Psoas muscle (tissue), 8 donors: ENCODE data around the gene SDC1. TPM values are rescaled to one million over a fixed set of nuclear protein-coding genes. Genes with fewer than 3 reads are reported as not detected.

Experiments used
- ATAC-seq, 4 donors: fragments of 200-7000 bp; cut with Tn5 transposase; one replicate each; pipeline ENCODE4 v1.9.1; 2020; ENCODE audit warnings: moderate library complexity in 3 of 4, mild to moderate bottlenecking in 2 of 4
- DNase-seq, 2 donors: peaks; one replicate each; pipeline ENCODE4 v3.0.0-alpha.2; 2020
- H3K27ac ChIP-seq: fragments of 200-600 bp; one replicate; pipeline ENCODE4 v1.8.0; 2022
- H3K27me3 ChIP-seq, 3 donors: fragments of 200-600 bp in 1 of 3; one replicate each; pipeline versions ENCODE4 v1.6.1 to v1.8.0; 2013 to 2022; ENCODE audit warnings: low read length in 2 of 3, mild to moderate bottlenecking in 2 of 3, moderate library complexity in 1 of 3; ENCODE audit not compliant: insufficient read depth in 3 of 3
- H3K36me3 ChIP-seq, 2 donors: fragments of 200-600 bp in 1 of 2; one replicate each; pipeline versions ENCODE4 v1.6.1 to v1.8.0; 2013 to 2022; ENCODE audit warnings: low read depth in 1 of 2, mild to moderate bottlenecking in 1 of 2, moderate library complexity in 1 of 2; ENCODE audit not compliant: insufficient read depth in 1 of 2
- H3K4me1 ChIP-seq: fragments of 200-600 bp; one replicate; pipeline ENCODE4 v1.8.0; 2022
- H3K4me3 ChIP-seq: fragments of 200-600 bp; one replicate; pipeline ENCODE4 v1.8.0; 2022; ENCODE audit warnings: mild to moderate bottlenecking
- H3K9me3 ChIP-seq: fragments of 200-600 bp; one replicate; pipeline ENCODE4 v1.8.0; 2022
- CTCF ChIP-seq: fragments of 200-600 bp; IDR thresholded peaks from one replicate; pipeline ENCODE4 v1.8.0; 2022; ENCODE audit warnings: antibody characterized with exemption
- WGBS, 3 donors: extraction: QIAGEN DNeasy Blood & Tissue Kit; methylation state at CpG; one replicate each; pipeline versions ENCODE4 v1.1.6 to v1.1.7; 2013; 5-methylcytosine and 5-hydroxymethylcytosine counted together
- intact Hi-C, 2 donors: fragments of 100-400 bp; cut with DNase I; formaldehyde crosslinking; loops; one replicate each; pipeline versions ENCODE4 v1.11.0 to v1.14.2; 2022
- polyA plus RNA-seq, 3 donors: library from polyadenylated mRNA; stranded (reverse); fragments of 200-250 nt; gene quantifications; one replicate each; pipeline ENCODE4 v1.2.3, GENCODE V29; 2013
- total RNA-seq, 4 donors: library from RNA; stranded (reverse); fragmentation: NEBNext Ultra II Directional in 2 of 4; extraction: Animal tissue kit (Norgen Biotek cat#: 25700) in 2 of 4; gene quantifications; one replicate each; pipeline versions ENCODE4 v1.2.1 to v1.2.4, GENCODE V29; 2021 to 2023
- donor health status: healthy with polysubstance abuse.
- donor health status: DM: no; HTN: no; CAD: no; lungs with moderate emphysema.
- donor health status: Bipolar disorder and iron deficiency.
- donor health status: healthy.
- donor health status: DM: yes; HTN: yes; CAD: no.
- donor health status: DM: no; HTN: no; CAD: no.
- donor health status: DM: no; HTN: no; CAD: no.
- donor health status: DM: yes; HTN: yes; CAD: no.

The SDC1 gene
- total and polyA plus RNA-seq, 7 donors = 0.07 to 0.38 (median 0.11) TPM; not detected in 1

DNA sequence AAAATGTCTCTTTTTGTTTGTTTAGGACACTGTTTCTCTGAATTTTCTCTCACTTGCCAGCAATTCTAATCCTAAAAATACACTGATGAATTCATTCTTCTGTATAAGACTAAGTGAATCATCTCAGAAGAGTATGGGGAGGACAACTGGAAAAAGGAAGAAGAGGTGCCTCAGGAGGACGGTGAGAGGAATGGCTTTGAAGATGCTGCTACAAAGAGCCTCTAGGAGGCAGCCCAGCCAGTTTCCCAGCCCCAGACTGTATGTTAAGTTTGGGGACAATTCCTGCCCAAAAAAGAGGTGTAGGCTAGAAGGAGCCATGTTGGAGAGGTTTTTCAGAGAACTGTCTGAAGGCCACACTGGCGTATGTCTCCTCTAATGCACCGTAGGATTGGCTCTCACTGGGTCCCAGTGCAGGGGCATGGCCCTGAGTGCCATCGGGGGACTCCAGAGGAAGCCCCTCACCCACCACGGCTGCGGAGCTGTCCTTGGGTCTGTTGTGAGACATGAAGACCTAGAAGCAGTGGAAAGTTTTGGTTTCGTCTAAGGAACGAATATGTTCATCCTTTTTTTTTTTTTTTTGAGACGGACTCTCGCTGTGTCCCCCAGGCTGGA lies 3.1 kb upstream of the SDC1 start:
- no peak overlapping the region for H3K27ac ChIP-seq
- DNase-seq = no peak
- no peak for ATAC-seq
- H3K4me1 ChIP-seq = peaks cover 5% of the 10 kb centered on the region
- H3K27me3 ChIP-seq = peaks cover 0 to 15% (median 6%) of the 10 kb centered on the region in 3 donors
- TF ChIP-seq CTCF = no peak
- intact Hi-C loops = no loop called here
- no peaks in the 10 kb centered on the region for H3K9me3 ChIP-seq
- no peak overlapping the region for H3K4me3 ChIP-seq
- H3K36me3 ChIP-seq = no peaks in the 10 kb centered on the region
- 90 to 93% (median 91%) methylated on average over 10 of the region's 10 CpGs for WGBS, 3 donors

DNA sequence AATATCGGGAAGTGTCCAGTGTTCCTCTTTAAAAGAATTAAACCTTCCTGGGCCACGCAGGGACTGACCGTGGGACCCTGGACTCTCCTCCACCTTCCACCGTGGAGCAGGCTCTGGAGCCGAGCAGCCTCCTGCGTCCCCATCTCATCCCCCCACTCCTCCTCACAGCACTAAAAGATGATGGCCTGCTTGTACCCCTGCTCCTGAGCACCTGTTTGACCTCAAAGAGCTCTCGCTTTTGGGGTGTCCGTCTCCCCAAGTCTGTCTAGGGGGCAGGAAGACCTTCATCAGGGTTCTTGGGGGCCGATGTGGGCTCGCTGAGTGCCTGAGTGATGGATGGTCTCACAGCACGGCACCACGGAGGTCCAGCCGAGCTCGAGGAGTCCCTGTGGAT lies 1.2 kb upstream of the SDC1 start:
- H3K36me3 ChIP-seq = no peaks in the 10 kb centered on the region
- peaks cover 5% of the 10 kb centered on the region for H3K4me1 ChIP-seq
- TF ChIP-seq CTCF = no peak
- WGBS, 3 donors = 89 to 94% (median 91%) methylated on average over 14 of the region's 14 CpGs
- H3K9me3 ChIP-seq = no peaks in the 10 kb centered on the region
- peaks cover 0 to 18% (median 8%) of the 10 kb centered on the region in 3 donors for H3K27me3 ChIP-seq
- no peak overlapping the region for H3K27ac ChIP-seq
- no peak overlapping the region for H3K4me3 ChIP-seq
- intact Hi-C loops = no loop called here
- no peak for DNase-seq
- ATAC-seq = no peak

DNA sequence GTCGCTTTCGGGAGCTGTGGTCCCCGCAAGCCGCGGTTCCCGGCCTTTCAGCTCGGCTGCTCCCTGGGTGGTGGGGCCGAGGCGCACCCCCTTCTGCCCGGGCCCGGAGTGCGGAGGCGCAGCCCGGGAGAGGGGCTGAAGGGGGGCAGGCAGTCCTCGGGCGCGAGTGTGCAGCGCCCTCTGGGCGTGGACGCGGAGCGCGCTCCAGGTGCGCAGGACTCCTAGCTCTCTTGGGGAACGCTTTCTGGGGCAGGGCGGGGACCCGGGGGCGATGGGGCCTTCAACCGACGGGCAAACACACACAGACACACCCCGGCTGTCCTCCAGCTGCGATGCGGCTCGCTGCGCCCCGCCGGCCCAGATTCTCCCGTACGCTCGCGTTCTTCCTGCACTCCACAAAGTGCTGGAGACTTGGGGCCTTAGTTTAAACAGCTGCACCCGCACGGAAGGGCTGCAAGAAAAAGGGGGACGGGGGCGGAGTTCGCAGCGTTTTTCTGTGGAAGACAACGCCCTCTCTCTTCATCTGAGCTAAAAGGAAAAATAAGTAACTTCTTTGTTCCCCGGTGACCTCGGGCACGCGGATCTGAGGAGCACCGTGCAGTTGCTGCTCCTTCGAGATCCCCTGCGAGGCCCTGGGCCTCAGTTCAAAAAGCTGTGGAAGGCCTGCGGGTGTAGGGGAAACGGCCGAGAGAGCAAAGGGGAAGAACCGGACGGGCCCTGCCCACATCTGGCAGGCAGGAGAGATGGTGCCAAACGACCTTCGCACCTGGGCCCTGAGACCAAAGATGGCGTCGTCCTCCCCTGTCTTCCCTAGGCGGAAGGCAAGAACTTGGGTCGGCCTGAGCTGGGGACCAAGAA lies 593 bp upstream of the SDC1 start:
- DNase-seq (peak in 1 of 2 donors; percentile 41), ATAC-seq (peak; percentile 73 to 88 (median 80))
- Histone ChIP-seq H3K27ac (no peak overlapping the region), H3K4me1 (peaks cover 5% of the 10 kb centered on the region), H3K36me3 (no peaks in the 10 kb centered on the region), H3K9me3 (no peaks in the 10 kb centered on the region), H3K4me3 (peak overlapping the region; percentile 76), H3K27me3 (peaks cover 0 to 18% (median 8%) of the 10 kb centered on the region in 3 donors)
- TF ChIP-seq CTCF = peak; percentile 41
- intact Hi-C loops = no loop called here
- WGBS, 3 donors = 8 to 13% (median 13%) methylated on average over 52 to 66 of the region's 66 CpGs

GRCh38 chr2:20224164-20224715 lies 690 bp downstream of the SDC1 start:
- H3K4me3 ChIP-seq = peak overlapping the region; percentile 76
- H3K4me1 ChIP-seq = peaks cover 5% of the 10 kb centered on the region
- no peaks in the 10 kb centered on the region for H3K36me3 ChIP-seq
- no peak overlapping the region for H3K27ac ChIP-seq
- H3K27me3 ChIP-seq = peaks cover 0 to 18% (median 8%) of the 10 kb centered on the region in 3 donors
- 0% methylated on average over 58 to 70 of the region's 70 CpGs for WGBS, 3 donors
- peak; percentile 24 to 41 (median 35) for ATAC-seq
- DNase-seq = no peak
- intact Hi-C loops = no loop called here
- no peaks in the 10 kb centered on the region for H3K9me3 ChIP-seq
- TF ChIP-seq CTCF = no peak
